Breast epithelium (tissue), 3 donors: ENCODE results near the gene UNK.

Experiments
- CTCF ChIP-seq, 3 donors: fragments of 450-650 bp; IDR thresholded peaks; one replicate each; pipeline ENCODE4 v1.5.1; 2016 to 2017; ENCODE audit warnings: antibody characterized with exemption in 3 of 3, mild to moderate bottlenecking in 3 of 3, moderate library complexity in 3 of 3
- POLR2A ChIP-seq: fragments of 450-650 bp; IDR thresholded peaks from one replicate; pipeline ENCODE4 v1.6.1; 2016; ENCODE audit warnings: antibody characterized with exemption, mild to moderate bottlenecking, moderate library complexity
- POLR2AphosphoS5 ChIP-seq, 3 donors: sonication (generic); formaldehyde crosslinking; IDR thresholded peaks; one replicate each; pipeline ENCODE4 v1.6.1; 2017; ENCODE audit warnings: antibody characterized with exemption in 3 of 3

GRCh38 chr17:75779987-75780889, 4.4 kb upstream of the UNK start:
- no peak for TF ChIP-seq CTCF (IDR thresholded peaks at IDR 0.05)
- no peak for TF ChIP-seq POLR2A
- TF ChIP-seq POLR2AphosphoS5 (IDR thresholded peaks at IDR 0.05), result no peak
